Measurements from ENCODE around the gene CCDC171. TPM values are rescaled to one million over a fixed set of nuclear protein-coding genes. Genes with fewer than 3 reads are reported as not detected.
"Not testable (repeated sequence)": the region's sequence is repeated elsewhere in the genome, so short reads cannot be mapped to it uniquely, and the experiment has no call there.

CCDC171 gene
- polyA plus RNA-seq, 3 donors, result 4.5 to 6.1 (median 4.5) TPM

DNA sequence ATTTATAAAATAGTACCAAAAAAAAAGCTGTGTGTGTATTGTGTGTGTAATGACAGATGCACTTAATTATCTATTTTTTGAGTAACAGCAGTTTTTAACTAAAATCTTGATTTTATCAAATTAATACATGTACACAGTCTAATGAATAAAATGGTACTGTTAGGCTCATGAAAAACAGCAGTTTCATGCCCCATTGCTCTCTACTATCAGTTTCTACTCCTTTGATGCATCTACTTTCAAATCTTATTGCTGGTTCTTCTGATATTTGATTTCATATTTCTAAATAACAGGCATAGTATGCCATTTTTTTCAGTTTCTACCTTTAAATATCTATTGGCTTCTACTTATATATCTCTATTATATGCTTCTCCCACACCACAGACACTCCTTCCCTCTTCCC lies 117.4 kb downstream of the CCDC171 start:
- DNase-seq (ENCODE audit: low read depth in 3 of 3, low spot score in 2 of 3), result no peak

GRCh38 chr9:15670894-15671293 lies 118.1 kb downstream of the CCDC171 start:
- DNase-seq (ENCODE audit: low read depth in 3 of 3, low spot score in 2 of 3), result no peak

- DNase-seq (ENCODE audit: low read depth in 3 of 3, low spot score in 2 of 3), result no peak
Observed at GRCh38 chr9:15693701-15694100, 140.9 kb downstream of the CCDC171 start.

DNA sequence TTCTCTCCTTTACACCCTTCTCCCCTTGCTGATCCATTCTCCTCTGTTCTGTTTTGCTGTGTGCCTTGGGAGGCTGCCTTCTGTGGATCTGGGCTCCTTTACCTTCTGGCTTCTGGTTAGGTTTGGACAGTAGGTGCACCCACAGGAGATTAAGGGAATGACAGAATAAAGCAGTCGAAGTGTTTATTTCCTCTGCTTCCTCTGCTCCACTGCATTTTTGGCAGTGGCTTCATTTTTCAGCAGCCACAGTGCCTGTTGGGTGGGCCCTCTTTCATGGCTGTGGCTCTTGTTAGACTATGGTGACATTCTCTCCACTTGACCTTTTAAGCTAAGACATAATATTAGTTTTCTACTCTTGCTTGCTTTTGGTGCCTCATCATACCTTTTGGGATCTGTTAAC lies 144.1 kb downstream of the CCDC171 start:
- no peak for DNase-seq (ENCODE audit: low read depth in 3 of 3, low spot score in 2 of 3)

DNA sequence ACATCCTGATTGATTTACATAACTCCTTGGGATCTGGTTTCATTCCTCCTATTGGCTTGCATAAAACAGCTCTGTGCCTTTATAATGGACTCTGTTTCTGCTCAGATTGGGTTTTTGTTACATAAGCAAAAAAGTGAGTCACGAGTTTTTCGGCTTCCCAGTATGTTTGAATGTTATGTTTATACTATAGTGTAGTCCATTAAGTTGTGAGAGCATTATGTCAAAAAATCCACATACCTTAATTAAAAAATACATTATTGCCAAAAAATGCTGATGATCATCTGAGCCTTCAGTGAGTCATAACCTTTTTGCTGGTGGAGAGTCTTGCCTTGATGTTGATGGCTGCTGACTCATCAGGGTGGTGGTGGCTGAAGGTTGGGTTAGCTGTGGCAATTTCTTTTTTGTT lies 144.6 kb downstream of the CCDC171 start:
- no peak for DNase-seq (ENCODE audit: low read depth in 3 of 3, low spot score in 2 of 3)

- DNase-seq (ENCODE audit: low read depth in 3 of 3, low spot score in 2 of 3), result not testable (repeated sequence)
Observed at GRCh38 chr9:15699876-15700559, 147.2 kb downstream of the CCDC171 start.

DNA sequence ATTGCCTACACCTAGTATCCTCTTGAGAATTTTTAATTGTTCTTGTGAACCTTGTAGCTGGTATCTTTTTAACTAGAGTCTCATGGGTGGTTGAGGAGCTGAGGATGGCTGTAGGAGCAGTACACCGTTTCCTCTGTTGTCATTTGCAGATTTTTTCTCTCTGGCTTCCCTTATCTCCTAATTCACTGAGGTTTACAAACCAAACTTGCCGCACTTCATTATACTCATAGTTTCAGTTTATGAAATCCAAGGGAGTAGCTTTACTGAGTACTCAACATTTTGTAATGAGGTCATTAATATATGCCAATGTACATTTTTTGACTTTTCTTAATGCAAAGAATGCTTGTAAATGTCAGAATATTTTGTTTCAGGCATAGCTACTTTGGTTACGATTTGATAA lies 154.2 kb downstream of the CCDC171 start:
- DNase-seq (ENCODE audit: low read depth in 3 of 3, low spot score in 2 of 3), result no peak

DNA sequence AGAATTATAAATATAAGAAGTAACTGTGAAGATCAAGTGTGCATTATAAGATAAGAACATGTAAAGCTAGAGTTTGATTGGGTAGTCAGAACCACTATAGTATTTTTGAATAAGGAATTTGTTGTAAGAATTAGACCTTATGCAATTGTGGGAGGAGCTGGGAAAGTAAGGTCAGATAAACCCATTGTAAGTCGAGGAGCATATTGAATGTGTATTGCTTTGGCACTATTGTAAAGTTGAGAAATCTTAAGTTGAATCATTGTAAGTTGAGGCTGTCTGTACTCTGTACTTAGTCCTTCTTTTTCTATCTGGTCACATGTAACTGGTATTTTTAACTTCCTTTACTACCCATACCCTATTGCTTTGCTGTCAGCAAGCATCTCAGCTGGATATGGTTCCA lies 158.7 kb downstream of the CCDC171 start:
- no peak for DNase-seq (ENCODE audit: low read depth in 3 of 3, low spot score in 2 of 3)

DNA sequence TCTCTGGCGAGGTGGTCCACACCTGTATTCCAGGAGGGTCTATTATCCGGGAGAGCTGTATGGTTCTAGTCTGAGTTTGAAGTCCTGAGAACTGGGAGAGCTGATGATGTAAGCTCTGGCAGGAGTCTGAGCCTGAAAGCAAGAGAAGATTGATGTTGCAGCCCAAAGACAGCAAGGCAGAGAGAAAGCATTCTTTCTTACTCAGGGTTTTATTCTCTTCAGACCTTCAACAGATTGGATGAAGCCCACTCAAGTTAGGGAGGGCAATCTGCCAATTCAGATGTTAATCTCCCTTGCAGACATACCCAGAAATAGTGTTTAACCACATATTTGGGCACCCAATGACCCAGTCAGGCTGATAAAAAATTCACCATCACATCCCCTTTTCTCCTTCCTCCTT lies 159.1 kb downstream of the CCDC171 start:
- DNase-seq (ENCODE audit: low read depth in 3 of 3, low spot score in 2 of 3), result no peak

DNA sequence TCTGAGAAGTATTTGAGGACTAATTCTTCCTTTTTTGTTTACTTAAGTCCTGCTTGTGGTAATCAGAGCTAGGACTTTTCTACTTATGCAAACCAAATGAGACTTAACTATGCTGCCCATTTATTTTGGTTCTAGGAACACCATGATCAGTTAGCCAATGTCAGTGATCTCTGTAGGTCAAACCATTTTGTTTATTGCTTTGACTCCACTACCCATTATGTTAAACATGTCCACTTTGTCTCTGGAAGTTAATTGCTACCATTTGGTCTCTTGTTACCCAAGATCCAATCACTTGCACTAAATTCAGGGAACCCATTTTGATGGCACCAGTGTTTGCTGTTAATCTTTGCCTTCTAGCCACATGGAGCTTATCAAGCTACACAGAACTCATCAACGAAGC lies 161.9 kb downstream of the CCDC171 start:
- no peak for DNase-seq (ENCODE audit: low read depth in 3 of 3, low spot score in 2 of 3)

GRCh38 chr9:15717290-15717967 lies 164.6 kb downstream of the CCDC171 start:
- no peak for DNase-seq (ENCODE audit: low read depth in 3 of 3, low spot score in 2 of 3)

DNA sequence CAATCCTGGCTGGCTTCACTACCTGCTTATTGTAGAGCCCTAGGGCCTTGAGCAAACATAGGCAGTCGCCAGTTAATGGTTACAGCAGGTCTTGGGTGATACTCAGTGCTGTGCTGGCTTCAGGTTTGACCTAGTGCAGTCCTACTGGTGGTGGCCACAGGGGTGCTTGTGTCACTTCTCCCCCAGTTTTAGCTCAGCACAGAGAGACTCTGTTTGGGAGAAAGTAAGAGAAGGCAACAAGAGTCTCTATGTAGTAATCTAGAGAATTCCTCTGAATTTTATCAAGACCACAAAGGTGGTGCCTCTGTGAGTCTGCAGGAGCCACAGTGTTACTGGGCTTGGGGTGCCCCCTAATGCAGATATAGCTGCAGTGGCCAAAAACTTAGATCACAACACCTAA lies 165.6 kb downstream of the CCDC171 start:
- no peak for DNase-seq (ENCODE audit: low read depth in 3 of 3, low spot score in 2 of 3)

DNA sequence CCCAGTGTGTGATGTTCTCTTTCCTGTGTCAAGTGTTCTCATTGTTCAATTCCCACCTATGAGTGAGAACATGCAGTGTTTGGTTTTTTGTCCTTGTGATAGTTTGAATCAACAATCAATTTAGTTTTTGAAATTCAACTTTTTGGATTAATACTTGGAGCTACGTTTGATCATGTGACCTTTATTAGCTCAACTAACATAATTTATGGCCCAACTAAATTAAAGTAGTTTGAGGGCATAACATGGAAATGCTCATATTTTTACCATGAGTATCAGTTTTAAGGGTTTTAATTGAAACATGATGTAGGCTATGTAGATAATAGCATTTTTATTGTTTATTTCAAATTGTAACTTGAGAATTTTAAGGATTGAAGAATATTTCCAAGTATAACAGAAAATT lies 168.0 kb downstream of the CCDC171 start:
- no peak for DNase-seq (ENCODE audit: low read depth in 3 of 3, low spot score in 2 of 3)

- DNase-seq (ENCODE audit: low read depth in 3 of 3, low spot score in 2 of 3), result no peak
Observed at GRCh38 chr9:15722888-15723287, 170.0 kb downstream of the CCDC171 start.

DNA sequence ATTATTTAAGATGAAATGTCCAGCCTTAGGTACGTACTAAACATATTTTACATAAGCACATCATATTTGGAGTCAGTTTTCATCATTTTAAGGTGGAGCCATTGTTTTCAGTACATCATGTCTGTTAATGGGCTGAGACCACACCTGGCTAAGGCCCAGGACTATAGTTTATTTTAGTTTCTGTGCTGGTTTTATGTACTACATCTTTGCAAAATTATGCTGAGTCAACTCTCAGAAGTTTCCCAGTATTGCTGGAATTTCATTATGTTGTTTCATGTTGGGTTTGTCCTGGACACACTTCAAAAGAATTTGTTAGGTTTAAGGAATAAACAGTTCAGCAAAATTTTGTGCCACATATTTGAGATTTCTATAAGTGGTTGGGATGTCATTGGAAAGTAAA lies 171.2 kb downstream of the CCDC171 start:
- no peak for DNase-seq (ENCODE audit: low read depth in 3 of 3, low spot score in 2 of 3)

GRCh38 chr9:15724612-15725011 lies 171.8 kb downstream of the CCDC171 start:
- DNase-seq (ENCODE audit: low read depth in 3 of 3, low spot score in 2 of 3), result no peak

DNA sequence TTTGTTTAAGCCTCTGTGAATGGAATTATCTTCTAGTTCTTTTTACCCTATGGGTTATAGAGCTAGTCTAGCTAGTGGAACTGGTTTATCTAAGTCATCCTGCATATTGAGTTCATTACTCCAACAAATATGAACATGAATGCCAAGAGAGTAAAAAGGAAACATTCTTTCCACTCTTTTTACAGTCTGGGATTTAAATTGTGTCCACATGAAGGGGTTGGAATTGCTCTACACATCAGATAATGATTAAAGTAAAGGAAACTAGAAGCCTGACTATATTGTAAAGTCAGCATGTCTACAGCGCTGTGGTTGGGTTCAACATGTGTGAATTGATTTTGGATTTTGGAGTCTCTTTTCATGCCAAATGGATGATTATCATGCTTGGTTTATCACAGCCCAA lies 173.1 kb downstream of the CCDC171 start:
- no peak for DNase-seq (ENCODE audit: low read depth in 3 of 3, low spot score in 2 of 3)

DNA sequence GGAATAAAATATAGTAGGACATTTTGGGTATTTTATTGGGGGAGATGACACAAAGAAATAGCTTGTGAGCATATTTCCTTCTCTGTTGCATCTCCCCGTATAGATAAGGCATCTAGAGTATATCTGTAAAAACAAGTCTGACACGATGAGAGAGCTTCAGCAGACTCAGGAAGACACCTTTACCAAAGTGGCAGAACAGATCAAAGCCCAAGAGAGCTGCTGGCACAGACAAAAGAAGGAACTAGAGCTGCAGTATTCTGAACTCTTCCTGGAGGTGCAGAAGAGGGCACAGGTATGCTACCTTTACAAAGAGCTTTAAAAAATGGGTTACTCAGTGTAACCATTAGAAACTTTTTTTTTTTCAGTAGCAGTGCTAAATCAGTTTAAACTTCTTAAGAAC lies 176.7 kb downstream of the CCDC171 start:
- DNase-seq (ENCODE audit: low read depth in 3 of 3, low spot score in 2 of 3), result no peak

GRCh38 chr9:15735083-15735857 lies 182.4 kb downstream of the CCDC171 start:
- DNase-seq (ENCODE audit: low read depth in 3 of 3, low spot score in 2 of 3), result no peak

DNA sequence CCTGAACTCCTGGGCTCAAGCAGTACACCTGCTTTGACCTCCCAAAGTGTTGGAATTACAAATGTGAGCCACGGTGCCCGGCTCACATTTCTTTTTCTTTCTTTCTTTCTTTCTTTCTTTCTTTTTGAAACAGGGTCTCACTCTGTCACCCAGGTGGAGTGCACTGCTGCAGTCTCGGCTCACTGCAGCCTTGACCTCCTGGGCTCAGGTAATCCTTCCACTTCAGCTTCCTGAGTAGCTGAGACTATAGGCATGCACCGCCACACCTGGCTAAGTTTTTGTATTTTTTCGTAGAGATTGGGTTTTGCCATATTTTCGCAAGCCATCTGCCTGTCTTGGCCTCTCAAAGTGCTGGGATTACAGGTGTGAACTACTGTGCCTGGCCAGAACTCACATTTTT lies 183.7 kb downstream of the CCDC171 start:
- no peak for DNase-seq (ENCODE audit: low read depth in 3 of 3, low spot score in 2 of 3)

DNA sequence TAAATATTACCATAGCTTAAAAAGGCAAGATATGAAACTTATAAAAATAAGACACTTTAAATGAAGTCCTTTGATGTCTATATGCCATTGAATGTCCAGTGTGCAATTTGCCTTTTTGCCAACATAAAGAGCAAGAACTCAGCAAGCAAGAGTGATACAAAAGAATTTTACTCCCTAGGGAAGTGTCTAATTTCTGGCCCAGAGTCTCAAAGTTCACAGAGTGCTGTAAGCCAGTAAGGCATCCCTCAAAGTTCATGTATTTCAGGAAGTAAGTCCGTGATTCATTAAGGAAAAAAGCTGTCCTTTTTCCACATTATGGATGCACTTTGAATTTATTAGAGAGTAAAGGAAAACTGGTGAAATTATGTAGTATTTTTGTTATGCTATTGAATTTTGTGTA lies 185.2 kb downstream of the CCDC171 start:
- no peak for DNase-seq (ENCODE audit: low read depth in 3 of 3, low spot score in 2 of 3)

GRCh38 chr9:15741015-15741414 lies 188.2 kb downstream of the CCDC171 start:
- DNase-seq (ENCODE audit: low read depth in 3 of 3, low spot score in 2 of 3), result no peak

Measured in right renal cortex interstitium (tissue), 3 donors.